GM12872 (cell line): Measurements from ENCODE around the gene PRDM16.

Experiments
- TF ChIP-seq, protein P1 (sequence below): IDR thresholded peaks from 3 replicates; pipeline ENCODE4 v1.5.1; 2011; ENCODE audit warnings: low read depth, mild to moderate bottlenecking, low read length, moderate library complexity; ENCODE audit not compliant: insufficient read depth

PRDM16 gene

DNA sequence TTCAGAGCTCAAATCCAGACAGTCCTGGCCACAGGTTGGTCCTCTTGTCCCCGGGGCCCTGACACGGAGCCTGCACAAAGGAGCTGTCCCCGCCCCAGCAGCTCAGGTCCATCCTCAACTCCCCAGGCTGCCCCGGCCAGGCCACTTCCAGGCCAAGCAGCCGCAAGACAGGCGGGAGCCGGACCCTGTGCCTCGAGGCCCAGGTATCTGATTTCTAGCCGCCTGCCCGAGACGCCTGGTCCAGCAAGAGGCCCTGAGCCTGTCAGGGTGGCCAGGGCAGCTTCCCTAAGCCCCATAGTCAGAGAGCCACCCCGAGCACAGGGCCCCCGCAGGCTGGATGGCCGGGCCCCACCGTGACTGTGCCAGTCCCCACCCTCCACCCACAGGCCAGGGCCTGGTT, 165.3 kb downstream of the PRDM16 start:
- TF ChIP-seq, protein P1, sequence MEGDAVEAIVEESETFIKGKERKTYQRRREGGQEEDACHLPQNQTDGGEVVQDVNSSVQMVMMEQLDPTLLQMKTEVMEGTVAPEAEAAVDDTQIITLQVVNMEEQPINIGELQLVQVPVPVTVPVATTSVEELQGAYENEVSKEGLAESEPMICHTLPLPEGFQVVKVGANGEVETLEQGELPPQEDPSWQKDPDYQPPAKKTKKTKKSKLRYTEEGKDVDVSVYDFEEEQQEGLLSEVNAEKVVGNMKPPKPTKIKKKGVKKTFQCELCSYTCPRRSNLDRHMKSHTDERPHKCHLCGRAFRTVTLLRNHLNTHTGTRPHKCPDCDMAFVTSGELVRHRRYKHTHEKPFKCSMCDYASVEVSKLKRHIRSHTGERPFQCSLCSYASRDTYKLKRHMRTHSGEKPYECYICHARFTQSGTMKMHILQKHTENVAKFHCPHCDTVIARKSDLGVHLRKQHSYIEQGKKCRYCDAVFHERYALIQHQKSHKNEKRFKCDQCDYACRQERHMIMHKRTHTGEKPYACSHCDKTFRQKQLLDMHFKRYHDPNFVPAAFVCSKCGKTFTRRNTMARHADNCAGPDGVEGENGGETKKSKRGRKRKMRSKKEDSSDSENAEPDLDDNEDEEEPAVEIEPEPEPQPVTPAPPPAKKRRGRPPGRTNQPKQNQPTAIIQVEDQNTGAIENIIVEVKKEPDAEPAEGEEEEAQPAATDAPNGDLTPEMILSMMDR: no peak

- TF ChIP-seq, protein P1: no peak
Observed at GRCh38 chr1:3234956-3235355, 166.0 kb downstream of the PRDM16 start.

- TF ChIP-seq, protein P1: no peak
Observed at GRCh38 chr1:3235496-3235895, 166.5 kb downstream of the PRDM16 start.

DNA sequence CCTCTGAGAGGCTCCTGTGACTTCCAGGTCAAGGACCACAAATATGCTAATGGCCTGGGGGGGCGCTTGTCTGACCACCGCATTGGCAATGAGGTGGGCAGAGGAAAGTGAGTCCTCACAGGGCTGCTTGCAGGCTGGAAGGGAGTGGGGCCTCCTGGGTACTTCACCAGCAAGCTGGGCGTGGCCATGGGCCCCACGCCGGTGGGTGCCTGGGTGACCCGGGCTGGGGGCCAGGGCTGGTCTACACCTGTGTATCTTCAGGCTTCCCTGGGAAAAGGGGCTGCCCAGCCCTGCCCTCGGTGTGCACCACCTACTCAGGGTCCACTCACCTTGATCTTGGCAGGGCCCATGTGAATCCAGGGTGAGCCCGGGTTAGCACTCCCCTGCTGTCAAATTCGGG, 167.4 kb downstream of the PRDM16 start:
- TF ChIP-seq, protein P1: no peak

GRCh38 chr1:3236955-3237354, 168.0 kb downstream of the PRDM16 start:
- TF ChIP-seq, protein P1: no peak

GRCh38 chr1:3237570-3237969, 168.6 kb downstream of the PRDM16 start:
- TF ChIP-seq, protein P1: no peak

- TF ChIP-seq, protein P1: no peak
Observed at GRCh38 chr1:3237994-3238702, 169.1 kb downstream of the PRDM16 start.
